HepG2 (cell line): Measurements from ENCODE around the gene TTC39C. TPM values are rescaled to one million over a fixed set of nuclear protein-coding genes. Genes with fewer than 3 reads are reported as not detected.

ENCODE experiments used
- BCL6 ChIP-seq: IDR thresholded peaks from 2 replicates; pipeline ENCODE4 v1.6.1; 2016; ENCODE audit warnings: missing genetic modification reagents, missing compliant biosample characterization
- CREB1 ChIP-seq, 2 experiments: fragments of 450-650 bp in 1 of 2; IDR thresholded peaks; 2 replicates each; pipeline ENCODE4 v1.6.1; 2016 to 2017; ENCODE audit warnings: control low read depth in 1 of 2, mild to moderate bottlenecking in 1 of 2, missing compliant biosample characterization in 1 of 2, missing genetic modification characterization in 1 of 2
- ELF4 ChIP-seq: sonication (generic); formaldehyde crosslinking; IDR thresholded peaks from 2 replicates; pipeline ENCODE4 v1.5.0; 2020; ENCODE audit warnings: missing genetic modification reagents, mild to moderate bottlenecking, moderate library complexity, borderline replicate concordance
- ETV5 ChIP-seq: IDR thresholded peaks from 2 replicates; pipeline ENCODE4 v1.6.1; 2018; ENCODE audit warnings: missing biosample characterization, missing genetic modification reagents, inconsistent platforms, borderline replicate concordance
- GATAD1 ChIP-seq: IDR thresholded peaks from 2 replicates; pipeline ENCODE4 v1.6.1; 2016; ENCODE audit warnings: missing genetic modification reagents, missing compliant biosample characterization
- HIVEP1 ChIP-seq: sonication (generic); formaldehyde crosslinking; IDR thresholded peaks from 2 replicates; pipeline ENCODE4 v1.4.0; 2020; ENCODE audit warnings: mild to moderate bottlenecking, missing genetic modification reagents
- KDM6A ChIP-seq: IDR thresholded peaks from 2 replicates; pipeline ENCODE4 v1.6.1; 2016; ENCODE audit warnings: low read depth
- MAF1 ChIP-seq: sonication (generic); formaldehyde crosslinking; IDR thresholded peaks from 2 replicates; pipeline ENCODE4 v1.5.0; 2020; ENCODE audit warnings: missing genetic modification reagents, borderline replicate concordance
- NONO ChIP-seq, 2 experiments: fragments of 450-650 bp in 1 of 2; sonication (generic) in 1 of 2; formaldehyde crosslinking in 1 of 2; IDR thresholded peaks in 1 of 2; conservative IDR thresholded peaks in 1 of 2; 2 replicates each; pipeline versions ENCODE4 v1.6.1 to v1.8.0; 2017 to 2022; ENCODE audit warnings: mild to moderate bottlenecking in 1 of 2, missing genetic modification reagents in 1 of 2, moderate library complexity in 1 of 2
- RARG ChIP-seq: sonication (generic); formaldehyde crosslinking; IDR thresholded peaks from 2 replicates; pipeline ENCODE4 v1.4.0; 2020; ENCODE audit warnings: low read depth, mild to moderate bottlenecking, missing genetic modification reagents
- RBFOX2 ChIP-seq: fragments of 200-400 bp; formaldehyde crosslinking; IDR thresholded peaks from 2 replicates; pipeline ENCODE4 v1.6.1; 2017; ENCODE audit warnings: low read depth, mild to moderate bottlenecking, low read length
- REPIN1 ChIP-seq: sonication (generic); formaldehyde crosslinking; IDR thresholded peaks from 2 replicates; pipeline ENCODE4 v1.8.0; 2022; ENCODE audit warnings: missing genetic modification reagents, low read depth, mild to moderate bottlenecking, borderline replicate concordance
- SOX6 ChIP-seq, 2 experiments: fragments of 450-650 bp in 1 of 2; sonication (generic) in 1 of 2; formaldehyde crosslinking in 1 of 2; IDR thresholded peaks; 2 replicates each; pipeline versions ENCODE4 v1.4.0 to v1.6.1; 2017 to 2020; ENCODE audit warnings: antibody characterized with exemption in 1 of 2, mild to moderate bottlenecking in 1 of 2, missing genetic modification reagents in 1 of 2
- THYN1 ChIP-seq: sonication (generic); formaldehyde crosslinking; IDR thresholded peaks from 2 replicates; pipeline ENCODE4 v1.8.1; 2023; ENCODE audit warnings: low read depth, mild to moderate bottlenecking, moderate library complexity, missing genetic modification reagents, borderline replicate concordance
- TSC22D2 ChIP-seq: sonication (generic); formaldehyde crosslinking; IDR thresholded peaks from 2 replicates; pipeline ENCODE4 v1.5.1; 2020; ENCODE audit warnings: missing genetic modification reagents, mild to moderate bottlenecking, borderline replicate concordance
- ZFP37 ChIP-seq: sonication (generic); formaldehyde crosslinking; IDR thresholded peaks from 2 replicates; pipeline ENCODE4 v1.4.0; 2020; ENCODE audit warnings: missing genetic modification reagents, borderline replicate concordance
- ZIK1 ChIP-seq: sonication (generic); formaldehyde crosslinking; IDR thresholded peaks from 2 replicates; pipeline ENCODE4 v1.5.0; 2020; ENCODE audit warnings: mild to moderate bottlenecking, low read depth, missing genetic modification reagents, borderline replicate concordance
- ZNF550 ChIP-seq: sonication (generic); formaldehyde crosslinking; IDR thresholded peaks from 2 replicates; pipeline ENCODE4 v1.4.0; 2020; ENCODE audit warnings: mild to moderate bottlenecking, missing genetic modification reagents, borderline replicate concordance
- ZNF570 ChIP-seq: sonication (generic); formaldehyde crosslinking; IDR thresholded peaks from 2 replicates; pipeline ENCODE4 v1.4.0; 2020; ENCODE audit warnings: mild to moderate bottlenecking, missing genetic modification reagents, borderline replicate concordance
- ZSCAN29 ChIP-seq: sonication (generic); formaldehyde crosslinking; conservative IDR thresholded peaks from 2 replicates; pipeline ENCODE4 v1.4.0; 2020; ENCODE audit warnings: mild to moderate bottlenecking, missing genetic modification reagents
- polyA plus RNA-seq, 8 experiments: library from polyadenylated mRNA; depleted of rRNA in 3 of 8; stranded (reverse) in 7 of 8; unstranded in 1 of 8; fragments of >200 nt; fragmentation: Illumina TruSeq in 4 of 8; extraction: Trizol in 4 of 8; gene quantifications; 2 replicates each; pipeline versions ENCODE4 v1.2.1 to v1.2.3, GENCODE V29; 2011 to 2016; ENCODE audit warnings: low read depth in 4 of 8, missing spikeins in 1 of 8, mixed read lengths in 1 of 8; ENCODE audit not compliant: insufficient read depth in 1 of 8
- total RNA-seq, 5 experiments: library from RNA; depleted of rRNA; stranded (reverse); fragments of >200 nt; fragmentation: Illumina TruSeq; extraction: Trizol; gene quantifications; 2 replicates each; pipeline ENCODE4 v1.2.3, GENCODE V29; 2016; ENCODE audit warnings: low read depth in 1 of 5
- TF ChIP-seq, protein P1 (sequence below): sonication (generic); formaldehyde crosslinking; IDR thresholded peaks from 2 replicates; pipeline ENCODE4 v1.5.0; 2020; ENCODE audit warnings: mild to moderate bottlenecking, missing genetic modification reagents
- TF ChIP-seq, protein P2 (sequence below): sonication (generic); formaldehyde crosslinking; IDR thresholded peaks from 2 replicates; pipeline ENCODE4 v1.4.0; 2020; ENCODE audit warnings: missing genetic modification reagents
- TF ChIP-seq, protein P3 (sequence below): sonication (generic); formaldehyde crosslinking; IDR thresholded peaks from 2 replicates; pipeline ENCODE4 v1.4.0; 2020; ENCODE audit warnings: mild to moderate bottlenecking, missing genetic modification reagents
- TF ChIP-seq, protein P4 (sequence below): sonication (generic); formaldehyde crosslinking; IDR thresholded peaks from 2 replicates; pipeline ENCODE4 v1.4.0; 2020; ENCODE audit warnings: missing genetic modification reagents, borderline replicate concordance

The TTC39C gene
- total and polyA plus RNA-seq, 2 of the 13 experiments (the other 11 are each of a cell fraction or from before 2014, with no cell fraction given), result 19.1 to 25.9 TPM

DNA sequence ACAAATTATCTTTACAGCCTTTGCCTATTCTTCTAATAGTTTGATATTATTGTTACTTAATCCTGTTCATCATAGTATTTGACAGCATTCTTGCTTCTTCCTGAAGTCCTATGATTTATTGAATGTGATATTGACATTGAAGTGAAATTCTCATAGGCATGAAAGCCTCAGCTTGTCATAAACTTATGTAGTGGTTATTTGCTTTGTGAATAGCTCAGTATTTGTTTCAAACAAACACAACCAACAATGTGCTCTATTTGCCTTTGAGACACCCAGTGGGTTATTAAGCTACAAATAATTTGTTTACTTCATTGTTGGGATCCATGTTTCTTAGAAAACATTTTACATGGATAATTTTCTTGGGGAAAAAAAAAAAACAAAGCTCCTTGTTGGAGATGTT, 57.2 kb downstream of the TTC39C start (continued):
- TF ChIP-seq HIVEP1 (no peak), NONO (IDR thresholded peaks at IDR 0.05) (no peak), NONO (CRISPR knock-in tag; conservative IDR thresholded peaks at IDR 0.05) (no peak), CREB1 (IDR thresholded peaks at IDR 0.05) (no peak), CREB1 (CRISPR knock-in tag; IDR thresholded peaks at IDR 0.05) (no peak), TSC22D2 (no peak), RARG (no peak), ELF4 (CRISPR knock-in tag) (no peak), GATAD1 (CRISPR knock-in tag) (no peak), RBFOX2 (no peak), MAF1 (CRISPR knock-in tag) (no peak), ZNF570 (CRISPR knock-in tag) (no peak), ETV5 (CRISPR knock-in tag) (no peak), ZIK1 (CRISPR knock-in tag) (no peak), REPIN1 (CRISPR knock-in tag) (no peak), ZSCAN29 (no peak), KDM6A (CRISPR knock-in tag) (no peak), THYN1 (CRISPR knock-in tag) (no peak), ZNF550 (CRISPR knock-in tag) (no peak), BCL6 (CRISPR knock-in tag) (peak; percentile 72), ZFP37 (CRISPR knock-in tag) (no peak), SOX6 (IDR thresholded peaks at IDR 0.05) (no peak), SOX6 (CRISPR knock-in tag; IDR thresholded peaks at IDR 0.05) (peak; percentile 36; the same call in 1 of the 2 replicates)
- TF ChIP-seq, protein P1, sequence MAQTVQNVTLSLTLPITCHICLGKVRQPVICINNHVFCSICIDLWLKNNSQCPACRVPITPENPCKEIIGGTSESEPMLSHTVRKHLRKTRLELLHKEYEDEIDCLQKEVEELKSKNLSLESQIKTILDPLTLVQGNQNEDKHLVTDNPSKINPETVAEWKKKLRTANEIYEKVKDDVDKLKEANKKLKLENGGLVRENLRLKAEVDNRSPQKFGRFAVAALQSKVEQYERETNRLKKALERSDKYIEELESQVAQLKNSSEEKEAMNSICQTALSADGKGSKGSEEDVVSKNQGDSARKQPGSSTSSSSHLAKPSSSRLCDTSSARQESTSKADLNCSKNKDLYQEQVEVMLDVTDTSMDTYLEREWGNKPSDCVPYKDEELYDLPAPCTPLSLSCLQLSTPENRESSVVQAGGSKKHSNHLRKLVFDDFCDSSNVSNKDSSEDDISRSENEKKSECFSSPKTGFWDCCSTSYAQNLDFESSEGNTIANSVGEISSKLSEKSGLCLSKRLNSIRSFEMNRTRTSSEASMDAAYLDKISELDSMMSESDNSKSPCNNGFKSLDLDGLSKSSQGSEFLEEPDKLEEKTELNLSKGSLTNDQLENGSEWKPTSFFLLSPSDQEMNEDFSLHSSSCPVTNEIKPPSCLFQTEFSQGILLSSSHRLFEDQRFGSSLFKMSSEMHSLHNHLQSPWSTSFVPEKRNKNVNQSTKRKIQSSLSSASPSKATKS (CRISPR knock-in tag), result no peak
- TF ChIP-seq, protein P2, sequence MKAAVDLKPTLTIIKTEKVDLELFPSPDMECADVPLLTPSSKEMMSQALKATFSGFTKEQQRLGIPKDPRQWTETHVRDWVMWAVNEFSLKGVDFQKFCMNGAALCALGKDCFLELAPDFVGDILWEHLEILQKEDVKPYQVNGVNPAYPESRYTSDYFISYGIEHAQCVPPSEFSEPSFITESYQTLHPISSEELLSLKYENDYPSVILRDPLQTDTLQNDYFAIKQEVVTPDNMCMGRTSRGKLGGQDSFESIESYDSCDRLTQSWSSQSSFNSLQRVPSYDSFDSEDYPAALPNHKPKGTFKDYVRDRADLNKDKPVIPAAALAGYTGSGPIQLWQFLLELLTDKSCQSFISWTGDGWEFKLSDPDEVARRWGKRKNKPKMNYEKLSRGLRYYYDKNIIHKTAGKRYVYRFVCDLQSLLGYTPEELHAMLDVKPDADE (CRISPR knock-in tag), result no peak
- TF ChIP-seq, protein P3, sequence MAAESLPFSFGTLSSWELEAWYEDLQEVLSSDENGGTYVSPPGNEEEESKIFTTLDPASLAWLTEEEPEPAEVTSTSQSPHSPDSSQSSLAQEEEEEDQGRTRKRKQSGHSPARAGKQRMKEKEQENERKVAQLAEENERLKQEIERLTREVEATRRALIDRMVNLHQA (CRISPR knock-in tag), result no peak
- TF ChIP-seq, protein P4, sequence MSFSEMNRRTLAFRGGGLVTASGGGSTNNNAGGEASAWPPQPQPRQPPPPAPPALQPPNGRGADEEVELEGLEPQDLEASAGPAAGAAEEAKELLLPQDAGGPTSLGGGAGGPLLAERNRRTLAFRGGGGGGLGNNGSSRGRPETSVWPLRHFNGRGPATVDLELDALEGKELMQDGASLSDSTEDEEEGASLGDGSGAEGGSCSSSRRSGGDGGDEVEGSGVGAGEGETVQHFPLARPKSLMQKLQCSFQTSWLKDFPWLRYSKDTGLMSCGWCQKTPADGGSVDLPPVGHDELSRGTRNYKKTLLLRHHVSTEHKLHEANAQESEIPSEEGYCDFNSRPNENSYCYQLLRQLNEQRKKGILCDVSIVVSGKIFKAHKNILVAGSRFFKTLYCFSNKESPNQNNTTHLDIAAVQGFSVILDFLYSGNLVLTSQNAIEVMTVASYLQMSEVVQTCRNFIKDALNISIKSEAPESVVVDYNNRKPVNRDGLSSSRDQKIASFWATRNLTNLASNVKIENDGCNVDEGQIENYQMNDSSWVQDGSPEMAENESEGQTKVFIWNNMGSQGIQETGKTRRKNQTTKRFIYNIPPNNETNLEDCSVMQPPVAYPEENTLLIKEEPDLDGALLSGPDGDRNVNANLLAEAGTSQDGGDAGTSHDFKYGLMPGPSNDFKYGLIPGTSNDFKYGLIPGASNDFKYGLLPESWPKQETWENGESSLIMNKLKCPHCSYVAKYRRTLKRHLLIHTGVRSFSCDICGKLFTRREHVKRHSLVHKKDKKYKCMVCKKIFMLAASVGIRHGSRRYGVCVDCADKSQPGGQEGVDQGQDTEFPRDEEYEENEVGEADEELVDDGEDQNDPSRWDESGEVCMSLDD (CRISPR knock-in tag), result no peak
